Brain pericyte (primary cell): ENCODE results near the gene PTGFRN.
"Not testable (repeated sequence)": the region's sequence is repeated elsewhere in the genome, so short reads cannot be mapped to it uniquely, and the experiment has no call there.

Experiments
- DNase-seq: peaks from one replicate; pipeline ENCODE4 v3.0.0-alpha.2; 2012; ENCODE audit warnings: low read depth, low spot score

The PTGFRN gene

GRCh38 chr1:116916002-116916401 is 6.3 kb downstream of the PTGFRN start:
- no peak for DNase-seq

DNA sequence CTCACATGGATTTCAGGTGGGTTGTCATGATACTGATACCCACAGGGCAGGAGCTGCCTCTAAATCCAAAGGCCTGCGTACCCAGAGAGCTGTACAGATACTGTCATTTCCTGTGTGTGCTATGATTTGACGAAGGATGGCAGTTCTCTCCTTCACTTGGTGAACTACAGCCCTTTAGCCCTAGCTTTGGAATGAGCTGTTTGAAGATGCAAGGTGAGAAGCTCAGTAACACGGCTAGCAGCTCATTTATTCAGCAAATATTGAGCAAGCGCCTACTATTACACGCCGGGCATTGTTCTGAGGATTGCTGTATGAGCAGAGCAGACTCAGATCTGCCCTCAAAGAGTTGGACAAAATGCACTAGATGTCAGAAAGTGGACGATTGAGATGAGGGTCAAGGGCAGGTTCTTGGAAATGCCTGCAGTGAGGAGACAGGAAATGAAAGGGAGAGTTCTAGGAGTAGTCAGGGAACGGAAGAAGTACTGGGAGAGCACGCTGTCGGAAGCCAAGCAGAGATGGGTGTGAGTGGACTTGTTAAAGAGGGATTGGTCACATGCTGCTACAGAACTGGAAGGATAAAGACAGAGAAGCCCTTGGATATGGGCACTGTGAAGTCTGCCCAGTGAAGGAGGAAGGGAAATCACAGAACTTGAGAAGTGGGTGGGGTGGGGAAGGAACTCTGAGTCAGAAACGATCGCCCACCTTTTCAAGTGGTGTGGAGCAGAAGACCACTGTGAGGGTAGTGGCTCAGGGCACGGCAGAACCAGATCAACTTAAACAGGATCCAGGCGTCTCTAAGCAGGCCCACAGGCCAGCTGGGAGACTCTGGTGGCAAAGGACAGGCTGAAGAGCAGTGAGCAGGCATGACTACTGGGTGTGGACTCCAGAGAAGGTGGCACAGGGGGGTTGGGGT is 7.1 kb downstream of the PTGFRN start:
- DNase-seq: no peak

DNA sequence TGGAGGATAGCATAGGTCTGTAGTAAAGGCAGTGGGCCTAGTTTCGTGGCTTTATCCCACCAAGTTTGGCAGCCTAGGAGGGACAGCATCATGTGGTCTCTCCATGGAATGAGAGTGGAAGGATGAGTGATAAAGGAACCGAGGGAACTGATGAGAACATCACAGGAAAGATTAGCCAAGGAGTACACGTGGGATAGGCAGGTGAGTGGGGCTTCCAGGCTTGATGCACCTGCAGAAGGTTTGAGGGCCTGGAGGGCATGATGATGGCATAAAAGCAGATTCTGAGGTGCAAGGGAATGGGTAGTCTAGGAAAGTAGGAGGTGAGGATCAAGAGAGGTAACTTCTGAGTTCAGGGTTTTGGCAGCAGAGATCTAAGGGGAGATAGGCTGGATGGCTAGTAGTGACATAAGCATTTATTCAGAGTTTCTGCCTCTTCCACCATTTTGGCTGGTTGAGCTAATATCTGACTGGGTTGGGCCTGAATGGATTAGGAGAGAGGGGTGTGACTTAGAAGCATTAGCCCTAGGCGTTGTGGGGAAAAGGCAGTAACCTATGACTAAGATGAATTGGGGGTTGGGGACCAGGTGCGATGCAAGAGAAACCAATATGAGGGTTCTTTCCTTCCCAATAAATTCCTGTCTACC is 9.1 kb downstream of the PTGFRN start:
- no peak for DNase-seq

DNA sequence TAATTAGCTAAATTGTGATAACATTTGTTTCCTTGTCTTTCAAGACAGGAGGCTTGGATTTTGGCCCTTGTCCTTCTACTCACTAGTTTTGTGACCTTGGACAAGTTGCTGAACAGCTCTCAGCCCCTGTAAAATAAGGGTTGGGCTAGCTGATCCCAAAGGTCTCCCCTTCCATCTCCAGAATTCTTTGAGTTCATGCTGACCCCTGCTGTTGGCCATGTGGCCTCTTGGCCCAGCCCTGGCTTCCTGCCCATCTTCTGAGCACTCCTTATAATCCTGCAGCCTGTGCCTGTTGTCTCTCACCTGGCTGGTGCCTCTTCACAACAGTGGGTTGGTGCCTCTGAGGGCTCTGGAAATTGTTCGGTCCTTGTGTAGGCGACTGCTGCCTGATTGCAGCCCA is 10.1 kb downstream of the PTGFRN start:
- DNase-seq: no peak

GRCh38 chr1:116920211-116920610 is 10.5 kb downstream of the PTGFRN start:
- DNase-seq: no peak

GRCh38 chr1:116921301-116921885 is 11.7 kb downstream of the PTGFRN start:
- no peak for DNase-seq

- no peak for DNase-seq
Measured at GRCh38 chr1:116921937-116922336, 12.2 kb downstream of the PTGFRN start.

DNA sequence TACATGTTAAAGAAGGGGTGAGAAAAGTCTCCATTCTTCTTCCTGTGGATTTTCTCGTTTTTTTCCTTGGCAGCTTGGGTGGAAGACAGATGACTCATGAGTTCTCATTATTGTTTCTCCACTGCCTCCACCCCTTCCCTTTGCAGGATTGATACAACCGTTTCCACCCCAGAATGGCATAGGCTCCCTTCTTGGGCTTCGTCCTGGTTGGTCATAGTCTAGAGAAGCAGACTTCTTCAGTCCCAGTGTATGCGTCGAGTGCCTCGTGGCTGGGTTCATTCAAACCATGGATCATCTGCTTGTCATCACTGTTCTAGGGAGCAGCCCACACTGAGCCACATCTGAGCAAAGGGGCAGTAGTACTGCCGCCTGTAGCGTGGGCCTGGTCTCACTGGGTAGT is 13.7 kb downstream of the PTGFRN start:
- no peak for DNase-seq

DNA sequence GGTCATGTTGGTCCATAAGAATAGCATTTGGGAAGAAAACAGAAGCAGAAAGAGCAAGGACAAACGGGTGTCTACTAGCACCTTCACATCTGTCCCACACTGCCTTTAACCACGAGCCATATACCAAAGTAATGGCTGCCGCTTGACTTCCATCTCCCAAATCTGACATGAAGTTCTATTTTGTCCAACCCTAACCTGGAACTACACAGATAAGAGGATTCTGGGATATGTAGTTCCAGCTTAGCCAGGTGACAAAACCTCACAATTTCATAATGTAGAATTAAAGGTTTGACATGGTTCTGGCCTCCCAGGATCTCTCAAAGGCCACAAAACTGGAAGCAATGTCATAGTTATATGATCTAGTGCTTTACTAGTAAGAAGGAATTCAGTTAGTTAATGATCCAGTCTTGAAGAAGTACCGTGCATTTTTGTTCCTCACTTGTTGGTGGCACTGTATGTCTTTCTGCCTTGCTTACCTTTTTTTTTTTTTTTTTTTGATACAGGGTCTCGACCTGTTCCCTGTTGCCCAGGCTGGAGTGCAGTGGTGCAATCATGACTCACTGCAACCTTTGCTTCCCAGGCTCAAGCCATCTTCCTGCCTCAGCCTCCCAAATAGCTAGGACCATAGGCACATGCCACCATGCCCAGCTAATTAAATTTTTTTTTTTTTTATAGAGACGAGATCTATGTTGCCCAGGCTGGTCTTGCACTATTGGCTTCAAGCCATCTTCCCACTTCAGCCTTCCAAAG is 17.5 kb downstream of the PTGFRN start:
- DNase-seq: no peak

DNA sequence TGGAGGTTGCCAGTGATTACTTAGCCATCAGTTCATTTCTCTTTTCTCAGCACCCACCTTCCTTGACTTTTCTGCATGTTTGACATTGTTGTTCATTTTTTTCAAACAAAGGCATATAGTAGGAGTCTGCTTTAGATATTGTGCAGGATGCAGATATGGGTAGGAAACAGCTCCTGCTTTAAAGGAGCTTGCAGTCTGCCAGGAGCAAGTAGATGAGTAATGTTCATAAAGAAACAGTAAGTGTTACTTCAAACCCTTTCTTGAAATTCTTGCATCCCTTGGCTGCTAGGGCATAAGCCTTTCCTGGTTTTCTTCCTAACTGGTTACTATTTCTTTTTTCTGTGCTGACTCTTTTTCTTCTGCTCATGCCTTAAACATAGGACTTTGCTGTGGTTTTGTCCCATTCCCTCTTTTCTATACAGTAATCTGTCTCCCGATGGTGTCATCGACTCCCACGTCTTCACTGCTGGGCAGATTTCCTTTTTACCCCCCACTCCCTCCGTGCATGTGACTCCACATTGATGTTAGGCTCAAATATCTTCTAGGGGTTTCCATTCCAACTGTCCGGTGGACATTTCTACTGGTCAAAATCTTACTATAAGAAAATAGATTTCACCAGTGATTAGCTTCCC is 20.4 kb downstream of the PTGFRN start:
- no peak for DNase-seq

GRCh38 chr1:116931016-116931918 is 21.6 kb downstream of the PTGFRN start:
- DNase-seq: no peak

DNA sequence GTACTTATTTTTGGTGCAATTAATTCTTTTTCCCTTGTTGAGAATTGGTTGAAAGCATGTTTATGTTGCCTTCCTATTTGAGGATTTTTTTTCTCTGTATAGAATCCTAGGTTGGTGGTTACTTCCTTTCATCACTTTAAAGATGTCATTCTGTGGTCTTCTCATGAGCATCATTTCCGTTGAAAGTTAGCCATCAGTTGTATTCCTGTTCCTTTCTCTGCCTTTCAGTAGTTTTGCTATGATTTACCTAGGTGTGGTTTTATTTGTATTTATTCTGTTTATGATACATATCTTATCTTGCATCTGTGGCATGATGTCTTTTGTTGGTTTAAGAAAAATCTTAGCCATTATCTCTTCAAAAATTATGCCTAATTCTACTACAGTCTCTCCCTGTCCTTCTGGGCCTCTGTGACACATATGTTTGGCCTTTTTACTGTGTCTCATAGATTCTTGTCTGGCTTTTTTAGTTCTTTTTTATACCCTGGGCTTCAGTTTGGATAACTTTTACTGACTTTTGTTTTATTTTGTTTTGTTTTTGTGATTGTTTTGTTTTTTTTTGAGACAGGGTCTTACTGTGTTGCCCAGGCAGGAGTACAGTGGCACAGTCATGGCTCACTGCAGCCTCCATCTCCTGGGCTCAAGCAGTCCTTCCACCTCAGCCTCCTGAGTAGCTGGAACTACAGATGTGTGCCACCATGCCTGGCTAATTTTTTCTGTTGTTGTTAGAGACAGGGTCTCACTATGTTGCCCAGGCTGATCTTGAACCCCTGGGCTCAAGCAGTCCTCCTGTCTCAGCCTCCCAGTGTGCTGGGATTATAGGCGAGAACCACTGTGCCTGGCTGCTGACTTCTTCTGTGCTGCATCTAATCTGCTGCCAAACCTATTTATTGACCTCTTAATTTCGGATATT is 24.1 kb downstream of the PTGFRN start:
- no peak for DNase-seq

DNA sequence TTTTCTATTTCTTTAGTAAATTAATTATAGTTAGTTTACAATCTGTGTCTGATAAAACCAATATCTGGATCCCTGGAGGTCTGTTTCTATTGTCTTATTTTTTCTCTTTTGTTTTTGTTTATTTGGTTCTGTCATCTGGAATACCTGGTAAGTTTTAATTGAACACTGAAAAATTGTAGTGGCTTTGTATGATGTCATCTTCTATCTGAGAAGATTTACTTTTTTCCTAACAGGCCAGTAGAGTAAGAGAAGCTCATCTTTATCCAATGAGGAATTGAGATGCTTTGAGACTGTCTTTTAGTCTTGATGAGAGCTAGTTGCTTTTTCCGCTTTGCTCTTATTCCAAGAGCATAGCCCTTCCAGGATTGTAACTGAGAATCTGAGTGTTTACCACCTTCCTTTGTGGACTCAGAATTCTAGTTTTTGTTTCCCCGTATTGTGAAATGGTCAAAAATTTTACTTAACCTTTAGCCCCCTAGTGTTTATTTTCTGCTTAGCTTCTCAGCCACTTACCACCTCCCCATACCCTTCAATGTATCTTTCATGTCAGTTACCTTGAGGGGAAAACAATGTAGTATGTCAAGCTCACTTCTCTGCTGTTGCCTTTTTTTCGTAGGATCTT is 25.0 kb downstream of the PTGFRN start:
- DNase-seq: no peak

DNA sequence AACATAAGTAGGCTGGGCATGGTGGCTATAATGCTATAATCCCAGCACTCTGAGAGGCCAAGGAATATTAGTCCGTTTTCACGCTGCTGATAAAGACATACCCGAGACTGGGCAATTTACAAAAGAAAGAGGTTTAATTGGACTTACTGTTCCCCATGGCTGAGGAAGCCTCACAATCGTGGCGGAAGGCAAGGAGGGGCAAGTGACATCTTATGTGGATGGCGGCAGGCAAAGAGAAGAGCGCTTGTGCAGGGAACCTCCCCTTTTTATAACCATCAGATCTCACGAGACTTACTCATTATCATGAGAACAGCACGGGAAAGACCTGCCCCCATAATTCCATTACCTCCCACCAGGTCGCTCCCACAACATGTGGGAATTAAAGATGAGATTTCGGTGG is 28.5 kb downstream of the PTGFRN start:
- DNase-seq: no peak

DNA sequence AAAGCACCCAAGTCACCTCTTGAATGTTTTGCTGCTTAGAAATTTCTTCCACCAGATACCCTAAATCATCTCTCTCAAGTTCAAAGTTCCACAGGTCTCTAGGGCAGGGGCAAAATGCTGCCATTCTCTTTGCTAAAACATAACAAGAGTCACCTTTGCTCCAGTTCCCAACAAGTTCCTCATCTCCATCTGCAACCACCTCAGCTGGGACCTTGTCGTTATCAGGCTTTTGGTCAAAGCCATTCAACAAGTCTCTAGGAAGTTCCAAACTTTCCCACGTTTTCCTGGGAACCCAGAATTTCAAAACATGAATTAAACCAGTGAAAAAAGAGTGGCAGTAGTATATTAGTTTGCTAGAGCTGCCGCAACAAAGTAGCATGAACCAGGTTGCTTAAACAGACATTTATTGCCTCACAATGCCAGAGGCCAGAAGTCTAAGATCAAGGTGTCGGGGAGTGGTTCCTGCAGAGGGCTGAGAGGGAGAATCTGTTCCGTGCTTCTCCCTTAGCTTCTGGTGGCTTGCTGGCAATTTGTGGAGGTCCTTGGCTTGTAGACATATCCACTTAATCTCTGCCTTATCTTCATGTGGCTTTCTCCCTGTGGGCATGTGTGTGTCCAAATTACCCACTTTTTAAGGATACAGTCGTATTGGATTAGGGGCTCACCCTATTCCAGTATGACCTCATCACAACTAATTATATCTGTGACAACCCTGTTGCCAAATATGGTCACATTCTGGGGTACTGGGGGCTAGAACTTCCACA is 30.2 kb downstream of the PTGFRN start:
- not testable (repeated sequence) for DNase-seq

- no peak for DNase-seq
Measured at GRCh38 chr1:116940814-116941599, 31.3 kb downstream of the PTGFRN start.

GRCh38 chr1:116941670-116942069 is 32.0 kb downstream of the PTGFRN start:
- DNase-seq: no peak
